TTC549 (cell line): ENCODE measurements around the gene NCF2.

ENCODE experiments used
- FAIRE-seq: peaks from 2 replicates; lab custom pipeline; 2012; peaks lifted over from hg19 to GRCh38; lab: Jason Lieb, UNC

NCF2 gene

DNA sequence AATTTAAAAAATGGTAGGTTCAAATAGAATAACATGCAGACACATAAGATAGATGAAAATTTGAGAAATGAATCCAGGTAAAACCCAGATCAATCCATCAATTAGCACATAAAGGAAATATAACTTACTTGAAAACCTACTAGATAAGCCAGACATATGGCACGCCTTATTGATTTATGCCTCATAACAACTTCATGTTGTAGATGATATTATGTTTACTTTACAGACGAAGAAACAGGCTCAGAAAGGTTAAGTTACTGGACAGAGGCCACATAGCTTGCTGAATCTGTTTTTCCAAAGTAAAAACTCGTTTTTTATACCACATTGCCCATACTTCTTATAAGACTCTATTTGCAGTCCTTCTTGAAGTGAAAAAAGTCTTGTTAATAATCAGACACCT lies 22.1 kb upstream of the NCF2 start:
- FAIRE-seq: no peak

DNA sequence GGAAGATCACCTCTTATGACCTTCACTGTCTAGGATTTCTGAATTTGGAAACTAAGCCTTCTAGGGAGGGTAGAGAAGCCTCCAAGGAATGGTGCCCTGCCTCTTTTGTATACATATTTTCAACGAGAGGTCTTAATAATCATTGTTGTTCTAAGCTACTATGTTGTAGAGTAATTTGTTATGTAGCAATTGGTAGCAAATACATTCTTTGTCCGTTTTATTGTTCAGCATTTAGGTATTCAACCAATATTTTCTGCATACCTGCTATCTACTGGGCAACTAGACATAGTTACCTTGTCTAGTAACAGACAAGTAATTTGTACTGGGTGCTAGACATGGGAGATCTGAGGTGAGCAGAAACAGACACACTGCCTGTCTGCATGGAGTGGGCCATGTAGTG lies 20.8 kb upstream of the NCF2 start:
- FAIRE-seq: no peak

DNA sequence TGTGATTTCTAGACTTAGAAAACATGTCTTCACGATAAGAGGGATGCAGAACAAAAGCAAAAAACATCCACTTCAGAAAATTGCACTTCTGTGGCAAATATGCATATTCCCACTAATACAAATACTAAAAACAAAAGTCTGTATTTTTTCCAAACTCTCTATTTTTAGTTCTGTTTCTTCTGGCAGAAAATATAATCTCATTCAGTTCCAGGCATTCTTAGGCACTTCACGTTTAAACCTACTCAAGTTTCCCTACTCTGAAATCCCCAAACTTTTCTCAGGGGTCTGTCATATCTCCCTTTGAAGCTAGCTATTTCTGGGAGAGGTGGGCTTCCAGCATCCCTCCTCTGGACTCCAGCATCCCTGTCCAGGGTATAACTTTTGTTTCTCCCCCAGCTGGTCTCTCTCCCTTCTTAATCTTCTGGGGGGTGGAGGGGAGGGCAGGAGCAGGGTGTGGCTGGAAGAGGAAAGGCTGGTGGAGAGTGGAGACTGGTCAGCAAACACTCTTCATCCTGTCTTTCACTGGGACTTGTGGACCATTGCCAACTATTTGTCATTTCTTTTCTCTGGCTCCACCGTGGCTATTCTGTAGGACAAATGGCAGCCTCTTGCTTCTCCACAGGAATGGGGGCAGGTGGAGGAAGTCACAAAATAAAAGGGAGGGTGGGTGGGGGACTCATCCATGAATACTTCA lies 19.6 kb upstream of the NCF2 start:
- FAIRE-seq: no peak

DNA sequence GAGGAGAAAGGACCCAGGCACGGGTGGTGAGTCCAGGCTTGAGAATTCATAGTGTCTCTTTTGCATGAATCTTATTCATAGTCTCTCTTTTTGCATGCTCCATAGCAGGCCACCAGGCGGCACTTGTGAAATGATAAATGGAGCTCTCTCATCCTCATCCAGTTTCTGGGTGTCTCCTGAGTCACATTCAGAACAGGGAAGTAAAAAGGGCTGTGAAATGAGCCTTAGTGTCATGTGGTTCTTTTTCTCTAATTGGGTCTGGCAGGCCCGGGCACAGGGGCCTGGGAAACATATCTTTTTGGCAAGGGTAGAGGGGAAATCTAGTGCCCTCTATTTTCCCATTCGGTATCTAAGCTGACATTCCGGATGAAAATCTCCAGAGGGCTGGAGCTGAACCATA lies 19.1 kb upstream of the NCF2 start:
- no peak for FAIRE-seq

DNA sequence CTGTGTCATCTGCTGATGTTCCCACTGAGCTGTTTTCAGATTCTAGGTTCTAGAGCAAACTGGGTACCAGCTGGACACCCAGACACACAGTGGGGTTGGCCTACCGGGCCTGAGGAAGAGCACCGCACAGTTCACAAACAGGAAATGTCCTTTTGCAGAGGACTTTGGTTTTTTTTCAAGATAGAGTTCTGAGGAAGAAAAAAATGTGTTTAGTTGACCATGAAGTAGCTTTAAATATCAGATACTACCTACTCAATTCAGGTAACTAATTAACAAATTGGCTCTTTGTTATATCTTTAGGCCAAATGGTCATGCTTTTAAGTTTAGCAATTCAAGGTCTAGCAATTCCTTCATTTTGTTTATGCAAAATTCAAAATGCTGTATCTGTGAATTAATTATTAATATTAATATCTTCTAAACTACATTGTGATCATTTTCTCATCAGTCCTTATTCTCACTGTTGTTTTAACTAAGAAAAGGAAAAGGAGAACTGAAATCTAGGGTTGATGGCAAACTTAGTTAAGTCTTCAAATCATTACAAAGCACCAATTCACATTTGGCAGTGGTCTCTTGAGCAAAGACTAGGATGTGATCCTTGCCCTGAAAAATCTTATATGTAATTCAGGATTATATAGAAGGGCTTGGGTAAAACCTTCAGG lies 17.2 kb upstream of the NCF2 start:
- no peak for FAIRE-seq

DNA sequence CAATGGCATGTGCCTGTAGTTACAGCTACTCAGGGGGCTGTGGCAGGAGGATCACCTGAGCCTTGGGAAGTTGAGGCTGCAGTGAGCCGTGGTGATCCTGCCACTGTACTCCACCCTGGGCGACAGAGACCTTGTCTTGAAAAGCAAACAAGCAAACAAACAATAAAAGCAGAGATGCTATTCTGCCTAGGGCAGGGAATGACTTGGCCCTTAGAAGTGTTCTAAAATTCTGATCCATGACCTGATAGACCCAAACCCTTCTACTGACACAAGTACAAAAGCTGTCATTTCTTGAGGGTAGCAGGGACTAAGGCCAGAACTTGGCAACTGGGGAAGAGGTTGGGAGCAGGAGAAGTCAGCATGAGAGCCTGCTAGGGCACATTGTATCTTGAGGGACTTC lies 15.6 kb upstream of the NCF2 start:
- FAIRE-seq: no peak

DNA sequence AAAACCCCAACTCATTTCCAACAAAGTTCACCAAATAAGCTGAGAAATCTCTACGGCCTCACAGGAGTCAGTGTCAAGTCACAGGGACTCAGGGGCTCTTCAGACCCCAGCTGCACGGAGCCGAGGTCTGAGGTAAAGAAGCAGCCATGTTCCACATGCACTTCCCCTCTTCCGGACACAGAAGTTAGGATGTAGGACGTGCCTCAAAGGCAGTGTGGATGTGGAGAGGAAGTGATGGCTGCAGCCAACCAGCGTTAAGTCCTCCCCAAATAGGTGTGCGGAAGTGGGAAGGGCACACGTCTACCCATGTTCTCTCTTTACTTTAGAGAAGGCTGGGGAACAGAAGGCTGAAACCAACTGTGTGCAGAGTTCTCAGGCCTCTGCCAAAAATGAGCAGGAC lies 14.6 kb upstream of the NCF2 start:
- FAIRE-seq: no peak

DNA sequence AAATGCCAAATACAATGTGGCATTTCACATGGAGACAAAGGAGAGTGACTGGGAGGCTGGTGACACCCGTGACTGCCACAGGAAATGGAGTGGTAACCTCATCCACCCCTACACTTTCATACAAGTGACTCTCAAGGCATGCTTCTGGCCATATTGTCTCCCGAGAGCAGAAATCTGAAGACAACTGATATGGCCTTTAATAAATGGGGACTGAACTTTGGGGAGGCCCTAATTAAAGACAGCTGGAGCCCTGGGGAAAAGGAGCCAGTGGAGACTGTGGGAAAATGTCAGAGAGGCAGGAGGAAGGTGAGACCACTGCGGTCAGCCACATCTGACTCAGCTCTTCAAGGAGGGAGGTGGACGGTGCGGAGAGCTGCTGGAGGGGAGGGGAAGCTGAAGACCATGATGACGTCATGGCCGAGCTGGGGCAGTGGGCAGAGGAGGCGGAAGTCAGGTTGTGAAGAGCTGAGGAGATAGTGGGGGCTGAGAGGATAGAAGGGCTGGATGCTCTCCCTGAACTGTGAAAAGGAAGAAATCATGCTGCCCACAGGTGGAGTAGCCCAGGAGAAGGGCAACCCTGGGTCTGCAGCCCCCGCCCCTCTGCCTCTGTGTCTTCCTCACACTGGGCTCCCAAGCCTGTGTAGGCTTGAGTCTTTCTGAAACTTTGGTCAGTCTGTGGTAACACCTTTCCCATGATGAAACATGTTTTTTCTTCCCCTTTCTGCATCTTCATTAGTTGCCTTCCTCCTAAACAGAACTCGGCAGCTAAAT lies 14.0 kb upstream of the NCF2 start:
- no peak for FAIRE-seq

DNA sequence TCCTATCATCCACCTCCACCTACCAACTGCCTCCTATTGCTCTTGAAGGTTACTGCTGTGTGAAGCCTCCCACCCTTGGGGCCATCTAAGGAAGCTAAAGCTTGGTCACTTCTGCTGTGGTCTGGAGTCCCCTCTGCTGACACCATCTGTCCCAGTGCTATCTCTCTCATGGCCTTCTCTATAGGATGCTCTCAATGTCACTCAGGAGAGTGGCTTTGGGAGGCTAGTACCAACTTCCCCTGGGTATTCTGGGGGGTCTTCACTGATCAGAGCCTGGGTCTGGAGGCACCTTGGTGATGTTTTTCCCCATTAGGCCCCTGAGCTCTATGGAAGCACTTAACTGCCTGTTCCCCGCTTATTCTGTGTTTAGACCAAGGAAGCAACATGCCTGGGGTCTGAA lies 12.3 kb upstream of the NCF2 start:
- FAIRE-seq: no peak

DNA sequence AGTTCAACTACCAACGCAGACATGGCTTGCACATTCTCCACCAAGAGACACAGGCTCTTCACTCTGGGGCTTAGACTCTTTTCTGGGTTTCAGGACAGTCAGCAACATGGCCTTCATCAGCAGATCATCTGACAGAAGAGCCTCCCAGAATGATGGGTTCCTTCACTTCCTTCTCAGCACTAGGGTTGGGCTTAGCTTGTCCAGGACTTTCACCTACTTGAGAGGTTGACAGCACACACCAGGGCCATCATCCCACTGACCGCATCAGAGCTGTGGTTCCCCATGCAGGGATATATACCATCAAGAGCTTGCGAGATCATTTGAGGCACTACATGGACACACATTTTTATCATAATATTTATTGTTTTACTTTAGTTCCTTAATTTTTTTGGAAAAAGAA lies 10.4 kb upstream of the NCF2 start:
- FAIRE-seq: no peak

DNA sequence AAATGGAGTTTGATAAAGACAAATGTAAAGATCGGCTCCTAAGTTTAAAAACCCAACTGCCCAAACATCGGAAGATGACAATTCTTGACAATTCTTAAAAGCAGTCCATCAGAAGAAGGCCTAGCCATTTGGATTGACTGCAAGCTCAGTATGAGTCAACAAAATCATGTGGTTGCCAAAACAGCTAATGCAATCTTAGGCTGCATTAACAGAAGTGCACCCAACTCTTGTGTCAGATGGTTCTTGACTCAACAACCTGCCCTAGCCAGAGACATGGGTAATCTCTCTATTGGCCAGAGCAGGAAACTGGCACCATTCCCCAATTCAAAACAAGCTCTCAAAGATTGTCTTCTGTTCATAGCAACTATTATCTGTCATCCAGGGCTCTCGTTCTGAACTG lies 9.9 kb upstream of the NCF2 start:
- FAIRE-seq: no peak

DNA sequence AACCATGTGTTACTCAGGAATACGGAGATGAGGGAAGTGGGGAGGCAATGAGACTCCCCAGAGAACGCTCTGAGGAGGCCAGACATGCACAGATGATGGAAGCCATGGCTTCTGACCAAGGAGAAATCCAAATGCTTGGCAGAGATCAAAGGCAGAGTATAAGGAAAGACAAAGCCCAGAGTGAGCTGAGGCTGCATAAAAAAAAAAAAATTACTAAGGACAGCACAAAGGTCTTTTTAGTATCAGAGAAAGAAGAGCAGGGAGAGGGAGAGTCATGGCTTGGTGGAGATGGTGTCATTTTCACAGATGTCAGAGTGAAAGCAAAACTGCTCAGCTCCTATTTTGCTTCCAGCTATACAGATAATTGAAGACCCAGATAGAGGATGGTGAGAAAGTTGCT lies 8.1 kb upstream of the NCF2 start:
- no peak for FAIRE-seq

DNA sequence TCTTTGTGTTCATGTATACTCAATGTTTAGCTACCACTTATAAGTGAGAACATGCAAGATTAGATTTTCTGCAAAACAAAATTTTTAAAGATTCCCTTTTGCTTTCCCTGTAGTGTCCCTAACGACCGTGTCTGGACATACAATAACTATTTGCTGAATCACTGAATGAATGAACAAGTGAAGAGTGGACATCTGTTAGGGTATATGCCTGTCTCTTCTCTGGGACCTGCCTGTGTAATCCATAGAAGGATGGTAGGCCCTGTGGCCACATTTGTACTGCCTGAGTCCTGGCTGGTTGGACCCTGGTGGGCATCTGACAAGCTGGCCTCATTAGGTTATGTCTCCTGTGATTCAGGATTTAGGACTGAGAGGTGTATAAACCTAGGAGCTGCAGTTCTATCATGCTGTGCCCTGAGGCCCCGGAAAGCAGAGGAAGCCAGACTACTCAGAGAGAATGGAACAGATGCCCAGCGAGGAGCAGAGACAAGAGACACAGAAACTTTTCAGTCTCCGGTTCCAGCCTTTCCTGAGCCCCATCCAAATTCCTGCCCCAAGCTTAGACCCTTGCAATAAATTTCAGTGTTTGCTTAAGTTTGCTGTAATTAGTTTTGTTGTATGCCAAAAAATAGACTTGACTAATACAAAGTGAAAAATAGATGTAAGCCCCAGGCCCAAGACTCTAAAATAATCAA lies 7.5 kb upstream of the NCF2 start:
- FAIRE-seq: no peak

DNA sequence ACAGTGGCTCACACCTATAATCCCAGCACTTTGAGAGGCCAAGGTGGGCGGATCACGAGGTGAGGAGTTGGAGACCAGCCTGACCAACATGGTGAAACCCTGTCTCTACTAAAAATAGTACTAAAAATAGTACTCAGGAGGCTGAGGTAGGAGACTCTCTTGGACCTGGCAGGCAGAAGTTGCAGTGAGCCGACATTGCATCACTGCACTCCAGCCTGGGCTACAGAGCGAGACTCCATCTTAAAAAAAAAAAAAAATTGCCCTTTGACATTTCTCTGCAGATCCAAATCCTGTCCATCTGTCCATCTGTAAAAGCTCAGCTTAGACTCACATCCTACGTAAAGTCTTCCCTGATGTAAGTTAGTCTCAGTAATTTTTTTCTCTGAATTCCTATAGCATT lies 6.2 kb upstream of the NCF2 start:
- no peak for FAIRE-seq

DNA sequence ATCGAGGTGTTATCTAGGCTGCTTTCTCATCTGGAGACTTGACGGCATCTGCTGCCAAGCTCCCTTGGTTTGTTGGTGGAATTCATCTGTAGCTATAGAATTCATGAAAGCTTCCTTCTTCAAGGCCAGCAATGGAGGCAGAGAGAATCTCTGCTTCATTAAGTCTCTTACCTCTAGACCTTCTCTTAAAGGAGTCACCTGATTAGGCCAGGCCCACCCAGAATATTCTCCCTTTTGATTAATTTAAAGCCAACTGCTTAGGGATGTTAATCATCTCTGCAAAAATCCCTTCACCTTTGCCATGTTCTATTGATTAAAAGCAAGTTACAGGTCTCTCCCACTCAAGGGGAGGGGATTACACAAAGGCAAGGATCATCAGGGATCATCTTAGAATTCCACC lies 5.3 kb upstream of the NCF2 start:
- FAIRE-seq: no peak

DNA sequence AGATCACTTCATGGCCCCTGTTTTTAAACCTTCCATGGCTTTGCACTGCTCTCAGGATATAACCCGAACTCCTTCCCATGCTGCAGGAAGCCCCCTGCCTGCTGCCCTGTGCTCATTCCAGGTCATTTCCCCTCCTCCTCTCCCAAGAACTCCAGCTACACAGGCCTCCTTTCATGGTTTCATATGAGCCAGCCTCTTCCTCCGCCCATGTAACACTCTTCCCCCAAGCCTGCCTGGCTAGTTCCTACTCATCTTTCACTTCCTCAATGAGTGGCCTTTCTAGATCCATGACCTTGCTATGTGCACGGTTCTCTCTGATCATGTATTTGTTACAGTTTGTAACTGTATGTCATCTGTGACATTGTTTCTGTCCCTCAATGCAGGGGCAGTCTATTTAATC lies 3.1 kb upstream of the NCF2 start:
- no peak for FAIRE-seq

DNA sequence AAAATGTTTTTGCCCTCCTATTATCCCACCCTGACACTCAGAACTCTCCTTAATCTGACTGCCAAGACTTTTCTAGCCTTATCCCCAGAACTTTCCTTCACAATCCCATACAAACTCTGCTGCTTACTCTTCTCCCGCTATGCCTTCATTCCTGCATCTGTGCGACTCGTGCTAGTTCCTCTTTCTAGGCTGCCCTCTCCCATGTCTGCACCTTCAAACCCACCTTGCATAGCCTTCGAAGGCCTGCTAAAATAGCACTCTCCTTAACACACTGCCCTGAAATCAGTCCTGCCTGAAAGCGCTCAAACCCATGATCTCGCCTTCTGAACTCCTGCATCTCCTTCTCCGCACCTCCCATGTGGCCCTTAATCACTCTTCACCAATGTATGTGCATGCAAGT lies 2.5 kb upstream of the NCF2 start:
- no peak for FAIRE-seq

DNA sequence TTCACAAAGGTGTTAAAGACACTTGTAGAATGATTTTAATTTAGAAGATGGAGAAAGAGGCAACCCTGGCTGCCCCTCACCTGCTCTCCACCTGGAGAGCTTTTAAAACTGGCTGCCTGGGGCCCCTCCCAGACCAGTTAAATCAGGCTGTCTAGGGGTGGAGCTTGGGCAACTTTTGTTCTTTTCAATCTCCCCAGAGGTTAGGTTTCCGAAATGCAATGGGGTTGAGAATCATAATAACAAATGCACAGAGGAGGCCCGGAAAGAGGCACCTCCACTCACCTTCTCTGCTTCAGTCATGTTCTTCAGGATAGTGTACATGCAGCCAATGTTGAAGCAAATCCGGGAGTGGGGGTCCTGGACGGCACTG lies 400 bp downstream of the NCF2 start:
- FAIRE-seq: no peak

DNA sequence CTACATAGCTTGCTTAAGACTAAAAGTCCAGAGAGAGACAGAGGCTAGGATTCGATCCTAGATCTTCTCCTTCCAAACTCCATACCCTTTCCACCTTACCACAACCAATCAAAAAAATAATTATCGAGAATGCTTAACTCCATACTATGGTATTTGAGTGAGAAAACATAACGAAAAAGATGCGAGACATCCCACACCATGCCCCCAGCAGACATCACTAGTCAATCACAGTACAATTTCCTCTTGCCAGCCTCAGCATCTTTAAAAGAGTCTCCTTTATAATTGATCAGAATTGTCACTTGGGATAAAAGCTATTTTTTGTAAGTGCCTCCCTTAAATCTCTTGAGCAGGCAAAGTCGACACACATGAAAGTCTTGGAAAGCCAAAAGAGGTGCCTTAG lies 875 bp downstream of the NCF2 start:
- FAIRE-seq: no peak

DNA sequence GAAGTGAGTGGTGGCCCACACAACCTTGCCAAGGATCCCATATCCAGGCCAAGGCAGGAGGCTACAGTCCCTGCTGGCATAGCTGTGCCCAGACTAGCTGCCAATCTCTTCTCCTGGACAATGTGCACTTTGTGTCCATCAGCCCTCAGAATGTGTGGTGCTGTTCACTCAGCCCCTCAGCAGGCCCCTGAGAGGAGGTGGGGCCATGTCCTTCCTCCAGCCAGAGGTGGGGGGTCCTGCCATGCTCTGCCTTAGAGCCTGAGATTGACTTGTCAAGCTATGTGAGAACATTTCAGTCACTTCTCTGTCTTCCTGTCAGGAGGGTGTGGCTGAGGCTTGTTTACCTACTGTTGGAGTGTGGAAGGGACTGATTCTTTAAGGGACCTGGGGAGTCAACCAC lies 1.4 kb downstream of the NCF2 start:
- no peak for FAIRE-seq

DNA sequence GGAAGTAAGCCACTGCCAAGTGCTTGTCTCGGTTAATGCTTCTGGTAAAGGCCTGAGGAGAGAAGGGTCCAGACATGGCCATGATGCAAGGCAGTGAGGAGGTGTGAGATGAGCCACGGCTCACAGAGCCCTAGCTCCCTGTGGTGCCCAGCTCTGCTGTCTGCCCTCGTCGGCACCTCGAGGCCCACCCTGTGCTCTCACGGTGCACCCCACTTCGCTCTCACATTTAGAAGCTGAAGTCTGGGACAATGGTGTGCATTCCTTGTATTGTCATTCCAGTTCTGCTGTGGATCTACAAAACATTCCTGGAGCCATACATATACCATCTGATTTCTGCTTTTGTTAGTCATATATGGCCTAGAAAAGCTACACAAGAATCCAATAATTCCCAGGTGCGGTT lies 3.3 kb downstream of the NCF2 start:
- FAIRE-seq: no peak

DNA sequence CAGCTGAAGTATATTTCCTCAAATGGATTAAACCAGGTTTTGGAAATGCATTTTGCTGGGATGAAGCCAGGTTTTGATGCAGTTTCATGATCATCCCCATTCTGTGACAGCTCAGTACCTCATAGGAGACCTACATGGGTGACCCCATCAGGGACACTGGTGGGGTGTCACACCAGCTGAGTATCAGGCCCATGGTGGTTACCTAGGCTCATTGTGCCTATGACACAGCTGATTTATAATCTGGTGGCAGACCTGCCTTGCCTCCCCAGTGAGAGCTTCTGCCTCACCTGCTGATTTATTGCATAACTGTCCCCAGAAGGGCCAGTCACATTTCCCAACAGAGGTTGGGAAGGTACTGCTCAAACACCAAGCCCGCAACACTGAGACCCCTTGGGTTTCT lies 3.8 kb downstream of the NCF2 start:
- no peak for FAIRE-seq

DNA sequence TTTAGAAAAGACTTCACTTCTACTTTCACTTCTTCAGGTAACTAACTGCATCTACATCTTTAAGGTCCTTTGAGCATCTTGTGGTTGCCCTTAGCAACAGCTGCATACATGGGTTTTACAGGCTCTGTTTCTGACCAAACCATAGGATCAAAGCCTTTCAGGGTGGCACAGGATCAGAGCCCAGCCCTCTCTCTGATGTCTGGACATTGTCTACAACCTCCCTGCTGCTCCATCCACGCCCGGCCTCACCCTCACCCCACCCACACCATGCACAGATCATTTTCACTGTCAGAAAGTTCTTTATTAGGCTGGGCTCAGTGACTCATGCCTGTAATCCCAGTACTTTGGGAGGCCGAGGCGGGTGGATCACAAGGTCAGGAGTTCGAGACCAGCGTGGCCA lies 5.2 kb downstream of the NCF2 start:
- no peak for FAIRE-seq
